CD8-positive, alpha-beta memory T cell (primary cell): ENCODE measurements around the gene PRKCZ. TPM values are rescaled to one million over a fixed set of nuclear protein-coding genes. Genes with fewer than 3 reads are reported as not detected.

Source experiments
- CTCF ChIA-PET: fragments of 350-600 bp; sonication (Branson Sonifier 250); formaldehyde crosslinking; loops from one replicate; lab custom pipeline; 2021; ENCODE audit warnings: antibody characterized with exemption; lab: Charles Lee
- POLR2A ChIA-PET: fragments of 350-600 bp; sonication (Branson Sonifier 250); formaldehyde crosslinking; loops from one replicate; lab custom pipeline; 2021; ENCODE audit warnings: antibody characterized with exemption; lab: Charles Lee
- DNase-seq, 5 donors: peaks; one replicate each; pipeline versions ENCODE4 v3.0.0 to v3.0.0-alpha.2; 2020 to 2022; ENCODE audit warnings: mixed read lengths in 1 of 5
- H3K27ac ChIP-seq: one replicate; pipeline ENCODE4 v1.7.0; 2013; ENCODE audit warnings: low read depth, mild to moderate bottlenecking, low read length, moderate library complexity
- H3K27me3 ChIP-seq: 2 replicates; pipeline ENCODE4 v1.7.0; 2013; ENCODE audit warnings: low read length, mild to moderate bottlenecking; ENCODE audit not compliant: insufficient read depth, poor library complexity, severe bottlenecking
- H3K36me3 ChIP-seq: 2 replicates; pipeline ENCODE4 v1.7.0; 2013; ENCODE audit warnings: mild to moderate bottlenecking, low read length, moderate library complexity; ENCODE audit not compliant: insufficient read depth
- H3K4me1 ChIP-seq: 2 replicates; pipeline ENCODE4 v1.7.0; 2013; ENCODE audit warnings: mild to moderate bottlenecking, low read length, moderate library complexity; ENCODE audit not compliant: insufficient read depth
- H3K4me3 ChIP-seq: 2 replicates; pipeline ENCODE4 v1.7.0; 2013; ENCODE audit warnings: mild to moderate bottlenecking, low read length
- H3K9me3 ChIP-seq: 2 replicates; pipeline ENCODE4 v1.7.0; 2013; ENCODE audit warnings: mild to moderate bottlenecking, low read length
- H3K27ac Mint-ChIP-seq, 8 donors: one replicate each; pipeline ENCODE4 v1.8.0; 2020 to 2021; ENCODE audit warnings: mixed read lengths in 8 of 8, mild to moderate bottlenecking in 6 of 8, inconsistent platforms in 3 of 8, moderate library complexity in 3 of 8
- H3K27me3 Mint-ChIP-seq, 2 donors: one replicate each; pipeline ENCODE4 v1.8.0; 2020 to 2021; ENCODE audit warnings: mixed read lengths in 2 of 2, mild to moderate bottlenecking in 1 of 2, moderate library complexity in 1 of 2
- H3K36me3 Mint-ChIP-seq, 3 donors: one replicate each; pipeline ENCODE4 v1.8.0; 2020 to 2021; ENCODE audit warnings: mixed read lengths in 3 of 3, inconsistent platforms in 1 of 3, mild to moderate bottlenecking in 1 of 3
- H3K4me1 Mint-ChIP-seq, 3 donors: one replicate each; pipeline ENCODE4 v1.8.0; 2020 to 2021; ENCODE audit warnings: mixed read lengths in 3 of 3, inconsistent platforms in 1 of 3, mild to moderate bottlenecking in 1 of 3
- H3K4me3 Mint-ChIP-seq, 7 donors: one replicate each; pipeline ENCODE4 v1.8.0; 2020 to 2021; ENCODE audit warnings: mixed read lengths in 7 of 7, mild to moderate bottlenecking in 6 of 7, moderate library complexity in 4 of 7, inconsistent platforms in 2 of 7
- H3K9me3 Mint-ChIP-seq, 5 donors: one replicate each; pipeline ENCODE4 v1.8.0; 2020 to 2022; ENCODE audit warnings: mixed read lengths in 5 of 5, mild to moderate bottlenecking in 3 of 5, moderate library complexity in 2 of 5, inconsistent platforms in 1 of 5
- polyA plus RNA-seq: library from polyadenylated mRNA; unstranded; fragments of 300-500 nt; fragmentation: Illumina TruSeq; gene quantifications from one replicate; pipeline ENCODE4 v1.2.3, GENCODE V29; 2021
- total RNA-seq, 2 experiments: library from RNA; stranded (reverse); gene quantifications; one replicate each; pipeline ENCODE4 v1.2.3, GENCODE V29; 2021

The PRKCZ gene
- total and polyA plus RNA-seq, 3 experiments from 2014 or later = 13.8 to 17.4 (median 15.4) TPM

DNA sequence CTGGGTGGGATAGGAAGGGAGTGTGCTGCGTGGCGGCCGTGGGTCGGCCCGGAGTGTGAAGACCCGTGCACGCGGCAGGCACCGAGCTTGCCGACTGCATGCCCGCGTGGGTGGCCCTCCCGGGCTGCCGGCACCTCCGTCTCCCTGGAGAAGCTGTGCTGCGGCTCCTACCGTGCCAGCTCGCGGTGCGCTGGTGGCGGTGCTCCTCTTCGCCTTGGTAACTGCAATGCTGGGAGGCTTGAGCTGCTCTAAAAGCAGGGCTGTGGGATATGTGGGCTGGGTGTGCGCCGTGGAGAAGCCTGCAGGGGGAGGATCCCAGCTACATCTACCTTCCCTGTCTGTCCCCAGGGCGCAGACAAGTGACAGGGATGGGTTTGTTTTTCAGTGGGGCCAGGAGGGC lies 28.7 kb upstream of the PRKCZ start:
- DNase-seq = no peak
- peaks cover 21% of the 10 kb centered on the region for H3K27me3 ChIP-seq
- H3K4me1 ChIP-seq = peaks cover 11% of the 10 kb centered on the region
- ChIA-PET CTCF (interaction anchor here (1.1 kb wide), 1 partner anchor 14 kb away, joined by 3 read pairs; no protein-coding TSS in a partner anchor), POLR2A (no interaction called here)
- H3K36me3 ChIP-seq = no peaks in the 10 kb centered on the region
- Mint-ChIP-seq H3K27ac (no peak overlapping the region), H3K36me3 (no peaks in the 10 kb centered on the region), H3K4me1 (peaks cover 6 to 17% (median 8%) of the 10 kb centered on the region in 3 donors), H3K4me3 (no peak overlapping the region), H3K27me3 (peaks cover 33 to 62% of the 10 kb centered on the region in 2 donors), H3K9me3 (peaks cover 0 to 2% (median 0%) of the 10 kb centered on the region in 5 donors)
- no peaks in the 10 kb centered on the region for H3K9me3 ChIP-seq
- no peak overlapping the region for H3K27ac ChIP-seq
- H3K4me3 ChIP-seq = no peak overlapping the region

DNA sequence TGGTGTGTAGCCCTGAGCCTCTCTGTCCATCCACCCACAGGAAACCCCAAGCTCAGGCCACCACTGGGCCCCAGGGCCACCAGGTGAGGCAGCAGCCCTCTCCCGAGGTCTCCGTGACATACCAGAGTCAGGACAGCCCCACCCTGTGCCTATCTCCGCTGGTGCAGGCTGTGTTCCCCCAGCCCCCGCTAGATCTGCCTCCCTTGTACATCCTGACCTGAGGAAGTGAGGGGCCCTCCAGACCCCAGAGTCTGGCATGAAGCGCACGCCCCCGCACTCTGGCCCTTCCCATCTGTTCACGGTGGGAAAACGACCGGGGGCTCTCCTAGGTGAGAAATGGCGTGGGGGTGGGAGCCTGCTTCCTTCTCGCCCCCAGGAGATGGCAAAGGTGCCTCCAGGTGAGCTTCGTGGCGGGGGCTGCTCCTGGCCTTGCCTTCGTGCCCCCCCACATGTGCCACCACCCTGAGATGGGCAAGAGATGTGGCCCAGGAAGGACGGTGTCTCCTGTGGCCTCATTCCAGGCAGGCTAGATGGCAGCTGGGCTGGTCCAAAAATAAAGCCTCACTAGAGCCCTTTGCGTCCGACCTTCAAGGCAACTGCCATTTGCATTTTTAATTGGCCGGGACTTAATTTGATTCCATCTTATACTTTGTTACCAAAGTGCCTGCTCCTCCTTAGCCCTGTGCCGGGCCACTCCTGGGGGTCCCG lies 28.0 kb upstream of the PRKCZ start:
- no peak overlapping the region for H3K4me3 ChIP-seq
- CTCF ChIA-PET = interaction anchor here (1.1 kb wide), 1 partner anchor 15 kb away, joined by 3 read pairs; no protein-coding TSS in a partner anchor
- no peaks in the 10 kb centered on the region for H3K36me3 ChIP-seq
- no peak overlapping the region for H3K27ac Mint-ChIP-seq
- peaks cover 11% of the 10 kb centered on the region for H3K4me1 ChIP-seq
- peaks cover 0 to 2% (median 0%) of the 10 kb centered on the region in 5 donors for H3K9me3 Mint-ChIP-seq
- no peak overlapping the region for H3K4me3 Mint-ChIP-seq
- no peak for DNase-seq
- peaks cover 6 to 17% (median 8%) of the 10 kb centered on the region in 3 donors for H3K4me1 Mint-ChIP-seq
- peaks cover 21% of the 10 kb centered on the region for H3K27me3 ChIP-seq
- no peaks in the 10 kb centered on the region for H3K9me3 ChIP-seq
- no peak overlapping the region for H3K27ac ChIP-seq
- H3K27me3 Mint-ChIP-seq = peaks cover 26 to 56% of the 10 kb centered on the region in 2 donors
- H3K36me3 Mint-ChIP-seq = no peaks in the 10 kb centered on the region
- POLR2A ChIA-PET = no interaction called here

DNA sequence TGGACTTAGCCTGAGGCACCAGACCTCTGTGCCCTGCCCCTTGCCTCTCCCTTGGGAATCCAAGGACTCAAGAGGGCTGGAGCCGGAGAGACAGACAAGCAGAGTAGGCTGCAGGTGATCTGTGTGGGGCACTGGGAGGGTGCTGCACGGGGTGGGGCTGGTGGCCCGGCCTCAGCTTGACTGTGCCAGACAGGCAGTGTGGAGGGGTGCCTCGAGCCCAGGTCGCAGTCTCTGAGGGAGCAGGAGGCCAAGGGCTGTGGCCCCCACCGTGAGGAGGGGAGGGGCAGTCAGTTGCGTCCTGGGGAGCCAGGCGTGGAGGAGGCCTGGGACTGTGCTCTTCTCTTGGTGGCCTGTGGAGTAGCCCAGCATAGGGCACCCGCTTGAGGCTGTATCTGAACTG lies 27.0 kb upstream of the PRKCZ start:
- Mint-ChIP-seq H3K27ac (no peak overlapping the region), H3K4me3 (no peak overlapping the region), H3K27me3 (peaks cover 19 to 47% of the 10 kb centered on the region in 2 donors), H3K9me3 (peaks cover 0 to 2% (median 0%) of the 10 kb centered on the region in 5 donors), H3K36me3 (no peaks in the 10 kb centered on the region), H3K4me1 (peaks cover 3 to 11% (median 5%) of the 10 kb centered on the region in 3 donors)
- peaks cover 11% of the 10 kb centered on the region for H3K4me1 ChIP-seq
- ChIA-PET CTCF (no interaction called here), POLR2A (no interaction called here)
- no peak overlapping the region for H3K4me3 ChIP-seq
- no peaks in the 10 kb centered on the region for H3K9me3 ChIP-seq
- no peak for DNase-seq
- peaks cover 21% of the 10 kb centered on the region for H3K27me3 ChIP-seq
- no peak overlapping the region for H3K27ac ChIP-seq
- H3K36me3 ChIP-seq = no peaks in the 10 kb centered on the region

DNA sequence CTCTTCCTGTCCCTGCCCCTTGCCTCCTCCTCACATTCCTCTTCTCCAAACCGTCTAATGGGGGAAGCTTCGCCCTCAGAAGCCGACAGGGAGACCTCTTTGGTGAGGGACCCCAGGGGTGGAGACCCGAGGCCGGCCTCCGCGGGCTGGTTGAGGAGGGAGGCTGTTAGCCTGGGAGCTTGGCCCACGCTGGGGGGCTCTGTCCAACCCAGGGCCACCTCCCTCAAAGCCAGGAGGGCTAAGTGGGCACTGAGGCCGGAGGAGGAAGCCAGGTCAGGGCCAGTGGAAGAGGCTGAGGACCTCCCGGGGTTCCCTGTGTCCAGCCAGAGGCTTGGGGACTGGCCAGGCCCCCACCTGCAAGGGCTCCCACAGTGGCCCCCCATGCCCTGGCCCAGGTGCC lies 25.8 kb upstream of the PRKCZ start:
- no peaks in the 10 kb centered on the region for H3K36me3 ChIP-seq
- POLR2A ChIA-PET = no interaction called here
- no peak overlapping the region for H3K27ac ChIP-seq
- no peak for DNase-seq
- CTCF ChIA-PET = no interaction called here
- Mint-ChIP-seq H3K4me3 (no peak overlapping the region), H3K36me3 (no peaks in the 10 kb centered on the region), H3K27me3 (peaks cover 15 to 42% of the 10 kb centered on the region in 2 donors), H3K27ac (no peak overlapping the region), H3K4me1 (peaks cover 0 to 5% (median 0%) of the 10 kb centered on the region in 3 donors), H3K9me3 (no peaks in the 10 kb centered on the region)
- peaks cover 11% of the 10 kb centered on the region for H3K4me1 ChIP-seq
- peaks cover 21% of the 10 kb centered on the region for H3K27me3 ChIP-seq
- H3K9me3 ChIP-seq = no peaks in the 10 kb centered on the region
- no peak overlapping the region for H3K4me3 ChIP-seq

DNA sequence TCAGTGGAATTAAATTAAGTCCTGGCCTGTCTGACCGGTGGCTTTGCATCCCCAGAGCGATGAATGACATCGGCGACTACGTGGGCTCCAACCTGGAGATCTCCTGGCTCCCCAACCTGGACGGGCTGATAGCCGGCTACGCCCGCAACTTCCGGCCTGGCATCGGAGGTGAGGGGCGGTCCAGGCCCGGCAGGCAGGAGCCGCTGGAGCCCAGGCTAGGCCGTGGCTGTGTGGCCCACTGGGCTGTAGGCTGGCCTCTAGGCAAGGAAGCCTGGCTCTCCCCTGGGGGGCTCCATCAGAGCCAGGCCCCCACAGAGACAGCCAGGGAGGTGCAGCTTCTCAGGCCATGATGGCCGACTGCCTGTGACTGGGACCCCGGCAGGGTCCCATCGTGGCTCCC lies 25.3 kb upstream of the PRKCZ start:
- ChIA-PET CTCF (no interaction called here), POLR2A (no interaction called here)
- no peak overlapping the region for H3K4me3 Mint-ChIP-seq

DNA sequence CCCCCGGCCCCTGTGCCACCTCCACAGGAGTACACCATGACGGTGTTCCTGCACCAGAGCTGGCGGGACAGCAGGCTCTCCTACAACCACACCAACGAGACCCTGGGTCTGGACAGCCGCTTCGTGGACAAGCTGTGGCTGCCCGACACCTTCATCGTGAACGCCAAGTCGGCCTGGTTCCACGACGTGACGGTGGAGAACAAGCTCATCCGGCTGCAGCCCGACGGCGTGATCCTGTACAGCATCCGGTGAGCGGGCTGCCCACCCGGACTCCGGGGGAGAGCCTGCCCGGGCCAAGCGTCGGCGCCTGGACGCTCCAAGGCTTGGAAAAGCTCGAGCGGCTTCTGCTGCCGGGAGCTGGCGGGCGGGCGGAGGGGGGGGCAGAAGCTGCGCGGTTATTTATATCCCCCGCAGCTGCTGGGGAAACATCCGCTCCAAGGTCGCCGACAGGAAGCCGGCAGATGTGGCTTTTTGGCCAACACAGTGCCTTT lies 24.7 kb upstream of the PRKCZ start:
- no peaks in the 10 kb centered on the region for H3K36me3 Mint-ChIP-seq
- Histone ChIP-seq H3K36me3 (no peaks in the 10 kb centered on the region), H3K27ac (no peak overlapping the region), H3K27me3 (peaks cover 13% of the 10 kb centered on the region), H3K9me3 (no peaks in the 10 kb centered on the region), H3K4me3 (no peak overlapping the region), H3K4me1 (peaks cover 5% of the 10 kb centered on the region)
- no peak overlapping the region for H3K27ac Mint-ChIP-seq
- ChIA-PET POLR2A (no interaction called here), CTCF (no interaction called here)
- H3K4me3 Mint-ChIP-seq = peak overlapping the region in 1 of 7 donors; percentile 5
- peaks cover 0 to 5% (median 0%) of the 10 kb centered on the region in 3 donors for H3K4me1 Mint-ChIP-seq
- no peaks in the 10 kb centered on the region for H3K9me3 Mint-ChIP-seq
- peaks cover 8 to 34% of the 10 kb centered on the region in 2 donors for H3K27me3 Mint-ChIP-seq
- peak in 1 of 5 donors; percentile 26 for DNase-seq

More for the DNA sequence above, 25.3 kb upstream of the PRKCZ start:
- peaks cover 15 to 40% of the 10 kb centered on the region in 2 donors for H3K27me3 Mint-ChIP-seq
- H3K4me1 Mint-ChIP-seq = peaks cover 0 to 5% (median 0%) of the 10 kb centered on the region in 3 donors
- DNase-seq = no peak
- Histone ChIP-seq H3K4me1 (peaks cover 9% of the 10 kb centered on the region), H3K27ac (no peak overlapping the region), H3K36me3 (no peaks in the 10 kb centered on the region), H3K9me3 (no peaks in the 10 kb centered on the region), H3K4me3 (no peak overlapping the region), H3K27me3 (peaks cover 19% of the 10 kb centered on the region)
- no peaks in the 10 kb centered on the region for H3K36me3 Mint-ChIP-seq
- no peak overlapping the region for H3K27ac Mint-ChIP-seq
- H3K9me3 Mint-ChIP-seq = no peaks in the 10 kb centered on the region

DNA sequence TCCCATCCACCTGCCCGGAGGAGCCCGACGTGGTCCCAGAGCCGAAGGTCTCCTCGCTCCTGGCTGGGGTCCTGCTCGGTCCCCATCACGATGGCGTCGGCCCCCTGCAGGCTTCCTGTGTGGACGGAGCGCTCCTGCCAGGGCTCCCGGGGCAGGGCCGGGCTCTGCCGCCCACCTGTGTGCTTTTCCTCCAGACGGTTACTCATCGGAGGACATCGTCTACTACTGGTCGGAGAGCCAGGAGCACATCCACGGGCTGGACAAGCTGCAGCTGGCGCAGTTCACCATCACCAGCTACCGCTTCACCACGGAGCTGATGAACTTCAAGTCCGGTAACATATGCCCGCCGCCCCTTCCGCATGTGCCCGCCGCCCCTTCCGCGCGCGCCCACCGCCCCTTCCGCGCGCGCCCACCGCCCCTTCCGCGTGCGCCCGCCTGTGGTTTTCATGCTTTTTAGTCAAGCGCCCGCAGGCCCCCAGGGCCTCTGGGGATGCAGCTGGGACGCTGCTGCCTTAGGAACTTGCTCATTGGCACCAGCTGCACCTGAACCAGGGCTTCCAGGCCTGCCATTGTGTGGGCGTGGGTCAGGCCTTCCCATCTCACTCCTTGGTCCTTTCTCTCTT lies 22.1 kb upstream of the PRKCZ start:
- H3K27ac Mint-ChIP-seq = no peak overlapping the region
- peaks cover 0 to 5% (median 0%) of the 10 kb centered on the region in 3 donors for H3K4me1 Mint-ChIP-seq
- no peaks in the 10 kb centered on the region for H3K36me3 Mint-ChIP-seq
- no peak overlapping the region for H3K4me3 Mint-ChIP-seq
- Histone ChIP-seq H3K4me1 (peaks cover 5% of the 10 kb centered on the region), H3K27ac (no peak overlapping the region), H3K27me3 (peaks cover 5% of the 10 kb centered on the region), H3K9me3 (no peaks in the 10 kb centered on the region), H3K4me3 (no peak overlapping the region), H3K36me3 (no peaks in the 10 kb centered on the region)
- H3K27me3 Mint-ChIP-seq = peaks cover 3 to 10% of the 10 kb centered on the region in 2 donors
- H3K9me3 Mint-ChIP-seq = no peaks in the 10 kb centered on the region
- DNase-seq = no peak
- POLR2A ChIA-PET = no interaction called here
- CTCF ChIA-PET = interaction anchor here (1.5 kb wide), 1 partner anchor 16 kb away, joined by 5 read pairs; no protein-coding TSS in a partner anchor
